ENCODE measurements around the gene TMEM178B.

TMEM178B gene

GRCh38 chr7:141151746-141152145, 77.9 kb downstream of the TMEM178B start:
- ChIA-PET POLR2A (ENCODE audit: low non-redundant PET) (no interaction called here), CTCF (no interaction called here)
- no peak for TF ChIP-seq CTCF (conservative IDR thresholded peaks at IDR 0.05; ENCODE audit: low read depth)
- no peak for DNase-seq (ENCODE audit: low spot score)
- H3K27ac ChIP-seq: no peak overlapping the region

GRCh38 chr7:141153231-141153630, 79.4 kb downstream of the TMEM178B start:
- POLR2A ChIA-PET (ENCODE audit: low non-redundant PET): no interaction called here
- TF ChIP-seq CTCF (conservative IDR thresholded peaks at IDR 0.05; ENCODE audit: low read depth): no peak
- CTCF ChIA-PET: no interaction called here

DNA sequence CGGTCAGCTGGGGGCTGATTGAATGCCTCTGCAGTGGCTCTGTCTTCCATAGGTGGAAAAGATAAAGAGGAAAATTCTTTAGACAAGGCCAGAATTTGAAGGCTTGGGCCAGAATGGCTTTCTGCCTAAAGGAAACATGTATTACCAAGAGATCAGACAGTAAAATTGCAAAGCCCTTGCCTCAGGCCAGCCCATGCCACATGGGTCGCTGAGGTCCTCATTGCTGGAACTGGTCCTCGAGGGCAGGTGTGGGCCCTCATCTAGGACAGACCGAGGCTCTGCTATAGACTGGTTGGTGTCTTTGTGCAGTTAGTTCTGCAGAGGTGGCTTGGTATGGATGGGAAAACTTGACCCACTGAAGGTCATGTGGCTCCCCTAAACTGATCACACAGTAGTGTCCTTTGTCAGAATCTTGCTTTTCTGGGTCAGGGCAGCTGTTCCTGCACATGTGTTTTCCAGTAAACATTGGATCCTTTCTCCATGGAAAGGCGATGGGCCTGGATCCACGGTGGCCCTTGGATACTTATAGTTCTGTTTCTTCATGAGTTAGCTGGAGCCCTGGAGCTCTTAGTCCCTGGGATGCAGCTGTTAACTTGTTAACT, 80.4 kb downstream of the TMEM178B start:
- CTCF ChIA-PET: no interaction called here
- TF ChIP-seq CTCF (conservative IDR thresholded peaks at IDR 0.05; ENCODE audit: low read depth): no peak
- no peak overlapping the region for H3K27ac ChIP-seq
- no peak for DNase-seq (ENCODE audit: low spot score)
- POLR2A ChIA-PET (ENCODE audit: low non-redundant PET): no interaction called here

More at GRCh38 chr7:141153231-141153630, 79.4 kb downstream of the TMEM178B start:
- H3K27ac ChIP-seq: no peak overlapping the region
- no peak for DNase-seq (ENCODE audit: low spot score)

DNA sequence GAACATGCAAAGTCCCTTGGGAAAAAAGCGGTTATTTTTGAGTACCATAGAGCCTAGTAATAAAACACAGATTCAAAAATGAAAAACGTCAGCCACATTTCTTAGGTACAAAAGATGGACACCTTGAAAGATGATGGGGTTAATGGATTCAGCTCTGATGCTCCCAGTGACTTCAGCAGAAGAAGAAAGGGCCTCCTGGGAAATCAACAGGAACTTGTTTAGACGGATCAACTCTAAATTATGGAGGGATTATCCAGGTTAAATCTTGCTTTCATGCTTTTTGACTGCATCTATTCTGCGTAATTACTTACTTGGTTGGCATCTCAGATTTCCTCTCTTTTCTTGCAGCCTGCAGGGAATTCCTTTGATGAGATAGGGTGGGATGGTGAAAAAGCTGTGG, 82.5 kb downstream of the TMEM178B start:
- CTCF ChIA-PET: no interaction called here
- no peak for DNase-seq (ENCODE audit: low spot score)
- no peak for TF ChIP-seq CTCF (conservative IDR thresholded peaks at IDR 0.05; ENCODE audit: low read depth)
- no peak overlapping the region for H3K27ac ChIP-seq
- POLR2A ChIA-PET (ENCODE audit: low non-redundant PET): no interaction called here

GRCh38 chr7:141157138-141157765, 83.4 kb downstream of the TMEM178B start:
- no peak for DNase-seq (ENCODE audit: low spot score)
- POLR2A ChIA-PET (ENCODE audit: low non-redundant PET): no interaction called here
- TF ChIP-seq CTCF (conservative IDR thresholded peaks at IDR 0.05; ENCODE audit: low read depth): no peak
- CTCF ChIA-PET: no interaction called here
- H3K27ac ChIP-seq: no peak overlapping the region

GRCh38 chr7:141158561-141158960, 84.7 kb downstream of the TMEM178B start:
- ChIA-PET CTCF (no interaction called here), POLR2A (ENCODE audit: low non-redundant PET) (no interaction called here)
- H3K27ac ChIP-seq: no peak overlapping the region
- peak; percentile 70 for DNase-seq (ENCODE audit: low spot score)
- TF ChIP-seq CTCF (conservative IDR thresholded peaks at IDR 0.05; ENCODE audit: low read depth): no peak
